Breast epithelium (tissue), 4 donors: ENCODE measurements around the gene ZNF773. TPM values are rescaled to one million over a fixed set of nuclear protein-coding genes. Genes with fewer than 3 reads are reported as not detected.
"Not testable (repeated sequence)": the region's sequence is repeated elsewhere in the genome, so short reads cannot be mapped to it uniquely, and the experiment has no call there.

ENCODE experiments used
- DNase-seq, 2 donors: peaks; one replicate each; pipeline ENCODE4 v3.0.0-alpha.2; 2019; ENCODE audit warnings: low spot score in 2 of 2
- H3K27ac ChIP-seq, 2 donors: fragments of 200-600 bp; sonication (generic) in 1 of 2; one replicate each; pipeline ENCODE4 v1.5.1; 2016 to 2019; ENCODE audit warnings: mild to moderate bottlenecking in 1 of 2
- H3K27me3 ChIP-seq, 2 donors: fragments of 200-600 bp; sonication (generic) in 1 of 2; one replicate each; pipeline versions ENCODE4 v1.5.1 to v1.6.0; 2017 to 2019; ENCODE audit warnings: control low read depth in 1 of 2, mild to moderate bottlenecking in 1 of 2
- H3K36me3 ChIP-seq: fragments of 200-600 bp; one replicate; pipeline ENCODE4 v1.5.1; 2019
- H3K4me1 ChIP-seq, 2 donors: fragments of 200-600 bp; sonication (generic); one replicate each; pipeline ENCODE4 v1.5.1; 2016 to 2019; ENCODE audit warnings: control low read depth in 1 of 2
- H3K4me3 ChIP-seq, 3 donors: fragments of 200-600 bp; sonication (generic); 1 replicate in 2 of 3; 2 replicates in 1 of 3; pipeline ENCODE4 v1.5.1; 2016 to 2019; ENCODE audit warnings: mild to moderate bottlenecking in 3 of 3, moderate library complexity in 2 of 3
- H3K9me3 ChIP-seq, 2 donors: fragments of 200-600 bp; sonication (generic) in 1 of 2; one replicate each; pipeline ENCODE4 v1.5.1; 2016 to 2019; ENCODE audit warnings: control low read depth in 1 of 2
- POLR2A ChIP-seq: fragments of 450-650 bp; IDR thresholded peaks from one replicate; pipeline ENCODE4 v1.6.1; 2016; ENCODE audit warnings: antibody characterized with exemption, mild to moderate bottlenecking, moderate library complexity
- POLR2AphosphoS5 ChIP-seq, 3 donors: sonication (generic); formaldehyde crosslinking; IDR thresholded peaks; one replicate each; pipeline ENCODE4 v1.6.1; 2017; ENCODE audit warnings: antibody characterized with exemption in 3 of 3
- intact Hi-C: fragments of 100-400 bp; cut with DNase I; formaldehyde crosslinking; loops from one replicate; pipeline ENCODE4 v1.15.1; 2023; ENCODE audit warnings: low total_unique reads
- total RNA-seq, 3 donors: library from RNA; depleted of rRNA; stranded (reverse); fragments of >200 nt; gene quantifications; one replicate each; pipeline ENCODE4 v1.1.0, GENCODE V29; 2016
- TF ChIP-seq, protein P1 (sequence below), 3 donors: fragments of 450-650 bp; IDR thresholded peaks; one replicate each; pipeline ENCODE4 v1.5.1; 2016 to 2017; ENCODE audit warnings: antibody characterized with exemption in 3 of 3, mild to moderate bottlenecking in 3 of 3, moderate library complexity in 3 of 3

The ZNF773 gene
- total RNA-seq, 3 donors from 2014 or later, result 9.3 to 26.2 (median 12.8) TPM

DNA sequence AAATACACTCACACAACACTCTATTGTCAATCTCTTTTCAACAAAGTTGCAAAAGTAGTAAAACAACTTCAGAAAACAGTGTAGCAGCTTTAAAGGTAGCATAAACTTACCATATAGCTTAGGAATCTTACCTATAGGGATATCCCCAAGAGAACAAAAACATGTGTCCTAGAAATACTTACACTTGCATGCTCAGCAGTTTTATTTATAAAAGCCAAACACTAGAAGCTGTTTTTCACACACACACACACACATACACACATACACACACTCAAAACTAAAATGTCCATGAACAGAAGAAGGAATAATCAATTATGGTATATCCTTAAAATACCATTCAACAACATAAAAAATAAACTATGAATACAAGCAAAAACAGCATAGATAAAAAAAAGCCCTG, 11.7 kb downstream of the ZNF773 start:
- Histone ChIP-seq H3K4me3 (no peak overlapping the region), H3K4me1 (no peaks in the 10 kb centered on the region), H3K27ac (no peak overlapping the region), H3K27me3 (no peaks in the 10 kb centered on the region), H3K36me3 (peaks cover 9% of the 10 kb centered on the region), H3K9me3 (peaks cover 47 to 81% of the 10 kb centered on the region in 2 donors)
- TF ChIP-seq POLR2A (no peak), POLR2AphosphoS5 (IDR thresholded peaks at IDR 0.05) (no peak)
- TF ChIP-seq, protein P1, sequence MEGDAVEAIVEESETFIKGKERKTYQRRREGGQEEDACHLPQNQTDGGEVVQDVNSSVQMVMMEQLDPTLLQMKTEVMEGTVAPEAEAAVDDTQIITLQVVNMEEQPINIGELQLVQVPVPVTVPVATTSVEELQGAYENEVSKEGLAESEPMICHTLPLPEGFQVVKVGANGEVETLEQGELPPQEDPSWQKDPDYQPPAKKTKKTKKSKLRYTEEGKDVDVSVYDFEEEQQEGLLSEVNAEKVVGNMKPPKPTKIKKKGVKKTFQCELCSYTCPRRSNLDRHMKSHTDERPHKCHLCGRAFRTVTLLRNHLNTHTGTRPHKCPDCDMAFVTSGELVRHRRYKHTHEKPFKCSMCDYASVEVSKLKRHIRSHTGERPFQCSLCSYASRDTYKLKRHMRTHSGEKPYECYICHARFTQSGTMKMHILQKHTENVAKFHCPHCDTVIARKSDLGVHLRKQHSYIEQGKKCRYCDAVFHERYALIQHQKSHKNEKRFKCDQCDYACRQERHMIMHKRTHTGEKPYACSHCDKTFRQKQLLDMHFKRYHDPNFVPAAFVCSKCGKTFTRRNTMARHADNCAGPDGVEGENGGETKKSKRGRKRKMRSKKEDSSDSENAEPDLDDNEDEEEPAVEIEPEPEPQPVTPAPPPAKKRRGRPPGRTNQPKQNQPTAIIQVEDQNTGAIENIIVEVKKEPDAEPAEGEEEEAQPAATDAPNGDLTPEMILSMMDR (IDR thresholded peaks at IDR 0.05), result no peak
- intact Hi-C loops, result no loop called here
- no peak for DNase-seq

DNA sequence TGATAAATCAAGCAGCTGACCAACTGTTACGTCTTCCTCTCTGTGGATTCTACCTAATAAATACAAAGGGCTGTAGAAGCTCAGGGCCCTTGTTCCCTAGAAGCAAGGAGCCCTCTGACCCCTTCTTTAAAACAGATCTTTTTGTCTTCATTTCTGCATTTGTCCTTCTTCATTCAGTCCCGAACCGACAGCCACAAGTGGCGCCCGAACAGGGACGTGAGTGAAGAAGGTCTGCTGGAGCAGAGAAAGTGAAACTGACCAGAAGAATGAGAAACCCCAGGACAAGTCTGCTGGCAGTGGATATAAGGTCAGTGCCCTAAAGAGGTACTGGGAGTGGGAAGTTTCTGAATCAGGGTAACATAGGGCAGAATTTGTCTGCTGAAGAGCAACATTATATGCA, 13.1 kb downstream of the ZNF773 start:
- peaks cover 34 to 69% of the 10 kb centered on the region in 2 donors for H3K9me3 ChIP-seq
- no peak overlapping the region for H3K4me3 ChIP-seq
- TF ChIP-seq POLR2AphosphoS5 (IDR thresholded peaks at IDR 0.05) (no peak), POLR2A (no peak)
- TF ChIP-seq, protein P1 (IDR thresholded peaks at IDR 0.05), result no peak
- intact Hi-C loops, result no loop called here
- H3K4me1 ChIP-seq, result no peaks in the 10 kb centered on the region
- no peaks in the 10 kb centered on the region for H3K36me3 ChIP-seq
- H3K27me3 ChIP-seq, result no peaks in the 10 kb centered on the region
- DNase-seq, result no peak
- no peak overlapping the region for H3K27ac ChIP-seq

DNA sequence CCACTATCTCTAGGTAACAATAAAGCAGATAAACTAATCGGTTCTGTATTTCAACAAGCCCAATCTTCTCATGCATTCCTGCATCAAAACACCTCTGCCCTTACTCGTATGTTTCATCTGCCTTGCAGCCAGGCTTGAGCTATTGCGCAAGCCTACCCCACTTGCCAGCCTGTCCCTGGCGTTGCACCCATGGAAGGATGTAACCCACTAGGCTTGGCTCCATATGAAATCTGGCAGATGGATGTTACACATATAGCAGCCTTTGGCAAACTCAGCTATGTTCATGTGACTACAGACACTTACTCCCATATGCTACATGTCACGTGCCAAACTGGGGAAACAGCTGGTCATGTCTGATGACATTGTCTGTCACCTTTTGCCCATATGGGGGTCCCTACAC, 15.5 kb downstream of the ZNF773 start:
- DNase-seq, result no peak
- intact Hi-C loops, result no loop called here

DNA sequence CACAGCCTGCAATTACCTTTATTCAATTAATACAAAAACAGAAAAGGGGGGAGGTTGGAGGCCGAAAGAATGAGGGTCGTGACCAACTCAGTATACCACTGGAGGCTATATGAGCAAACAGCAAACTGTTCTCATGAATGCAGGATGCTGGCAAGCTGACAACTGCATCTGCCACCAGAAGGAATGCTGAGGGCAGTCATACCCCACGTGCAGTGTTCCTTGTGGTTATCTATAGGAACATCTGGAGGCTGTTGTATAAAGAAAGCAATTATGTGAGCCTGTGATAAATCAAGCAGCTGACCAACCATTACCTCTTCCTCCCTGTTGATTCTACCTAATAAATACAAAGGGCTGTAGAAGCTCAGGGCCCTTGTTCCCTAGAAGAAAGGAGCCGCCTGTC, 18.3 kb downstream of the ZNF773 start:
- H3K4me1 ChIP-seq, H3K27ac ChIP-seq, H3K4me3 ChIP-seq, H3K36me3 ChIP-seq, H3K27me3 ChIP-seq, intact Hi-C loops, DNase-seq: not testable (repeated sequence)
- peaks cover 33 to 44% of the 10 kb centered on the region in 2 donors for H3K9me3 ChIP-seq

More for the DNA sequence above, 15.5 kb downstream of the ZNF773 start:
- no peak overlapping the region for H3K27ac ChIP-seq
- H3K36me3 ChIP-seq, result no peaks in the 10 kb centered on the region
- no peak overlapping the region for H3K4me3 ChIP-seq
- H3K9me3 ChIP-seq, result peaks cover 30 to 69% of the 10 kb centered on the region in 2 donors
- H3K4me1 ChIP-seq, result no peaks in the 10 kb centered on the region
- H3K27me3 ChIP-seq, result no peaks in the 10 kb centered on the region
- TF ChIP-seq, protein P1 (IDR thresholded peaks at IDR 0.05), result no peak
- TF ChIP-seq POLR2AphosphoS5 (IDR thresholded peaks at IDR 0.05) (no peak), POLR2A (no peak)

GRCh38 chr19:57527136-57527881, 27.6 kb downstream of the ZNF773 start, which contains the start of gene ZNF549:
TSS of gene ZNF549 (plus strand) at chr19:57527356. CDS start at chr19:57527574, 218 bp downstream.
- Histone ChIP-seq H3K4me3 (peak within 1 kb of the TSS; percentile 67 to 98 (median 86)), H3K27me3 (no peaks in the 10 kb centered on the region), H3K36me3 (peaks cover 11% of the 10 kb centered on the region), H3K4me1 (no peaks in the 10 kb centered on the region), H3K9me3 (peaks cover 30% of the 10 kb centered on the region in 2 donors), H3K27ac (peak within 1 kb of the TSS; percentile 74 to 81)
- intact Hi-C loops, result no loop called here
- DNase-seq, result peak; percentile 85 to 87
- TF ChIP-seq POLR2AphosphoS5 (IDR thresholded peaks at IDR 0.05), result peak; percentile 65 to 70 (median 67)
- TF ChIP-seq, protein P1 (IDR thresholded peaks at IDR 0.05), result peak in 2 of 3 donors; percentile 9 to 30
- no peak for TF ChIP-seq POLR2A
